GM10266 (cell line): ENCODE data around the gene ANKRD63.

ENCODE experiments used
- DNase-seq: peaks from one replicate; pipeline ENCODE4 v3.0.0; 2012; ENCODE audit errors: extremely low spot score
- TF ChIP-seq, protein P1 (sequence below): IDR thresholded peaks from 2 replicates; pipeline ENCODE4 v1.5.1; 2012; ENCODE audit warnings: mild to moderate bottlenecking, low read depth; ENCODE audit not compliant: control insufficient read depth, insufficient read depth; ENCODE audit errors: missing control alignments

The ANKRD63 gene

GRCh38 chr15:40266828-40267304 is 16.0 kb downstream of the ANKRD63 start:
- no peak for DNase-seq
- TF ChIP-seq, protein P1, sequence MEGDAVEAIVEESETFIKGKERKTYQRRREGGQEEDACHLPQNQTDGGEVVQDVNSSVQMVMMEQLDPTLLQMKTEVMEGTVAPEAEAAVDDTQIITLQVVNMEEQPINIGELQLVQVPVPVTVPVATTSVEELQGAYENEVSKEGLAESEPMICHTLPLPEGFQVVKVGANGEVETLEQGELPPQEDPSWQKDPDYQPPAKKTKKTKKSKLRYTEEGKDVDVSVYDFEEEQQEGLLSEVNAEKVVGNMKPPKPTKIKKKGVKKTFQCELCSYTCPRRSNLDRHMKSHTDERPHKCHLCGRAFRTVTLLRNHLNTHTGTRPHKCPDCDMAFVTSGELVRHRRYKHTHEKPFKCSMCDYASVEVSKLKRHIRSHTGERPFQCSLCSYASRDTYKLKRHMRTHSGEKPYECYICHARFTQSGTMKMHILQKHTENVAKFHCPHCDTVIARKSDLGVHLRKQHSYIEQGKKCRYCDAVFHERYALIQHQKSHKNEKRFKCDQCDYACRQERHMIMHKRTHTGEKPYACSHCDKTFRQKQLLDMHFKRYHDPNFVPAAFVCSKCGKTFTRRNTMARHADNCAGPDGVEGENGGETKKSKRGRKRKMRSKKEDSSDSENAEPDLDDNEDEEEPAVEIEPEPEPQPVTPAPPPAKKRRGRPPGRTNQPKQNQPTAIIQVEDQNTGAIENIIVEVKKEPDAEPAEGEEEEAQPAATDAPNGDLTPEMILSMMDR: no peak

GRCh38 chr15:40265875-40266274 is 17.0 kb downstream of the ANKRD63 start:
- DNase-seq: no peak
- TF ChIP-seq, protein P1: no peak

DNA sequence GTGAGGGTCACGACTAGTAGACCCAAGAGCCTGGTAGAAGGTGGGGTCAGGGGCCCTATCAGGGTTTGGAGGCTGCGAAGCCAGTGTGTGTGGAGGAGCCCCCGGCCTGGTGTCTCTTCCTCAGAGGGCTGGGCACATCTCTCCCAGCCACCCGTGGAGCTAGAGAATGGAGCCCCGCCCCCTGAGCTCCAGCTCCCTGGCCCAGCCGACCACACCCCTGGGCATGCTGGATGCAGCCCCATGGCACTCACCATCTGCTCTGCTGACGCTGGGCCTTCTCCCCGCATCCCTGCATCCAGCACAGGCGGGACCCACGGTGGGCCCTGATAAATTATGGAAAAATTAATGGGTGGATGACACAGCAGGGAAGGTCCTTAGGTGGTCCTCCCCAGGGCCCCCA is 17.5 kb downstream of the ANKRD63 start:
- DNase-seq: no peak
- TF ChIP-seq, protein P1: no peak

- TF ChIP-seq, protein P1: no peak
- no peak for DNase-seq
Measured at GRCh38 chr15:40264321-40265153, 18.3 kb downstream of the ANKRD63 start.

DNA sequence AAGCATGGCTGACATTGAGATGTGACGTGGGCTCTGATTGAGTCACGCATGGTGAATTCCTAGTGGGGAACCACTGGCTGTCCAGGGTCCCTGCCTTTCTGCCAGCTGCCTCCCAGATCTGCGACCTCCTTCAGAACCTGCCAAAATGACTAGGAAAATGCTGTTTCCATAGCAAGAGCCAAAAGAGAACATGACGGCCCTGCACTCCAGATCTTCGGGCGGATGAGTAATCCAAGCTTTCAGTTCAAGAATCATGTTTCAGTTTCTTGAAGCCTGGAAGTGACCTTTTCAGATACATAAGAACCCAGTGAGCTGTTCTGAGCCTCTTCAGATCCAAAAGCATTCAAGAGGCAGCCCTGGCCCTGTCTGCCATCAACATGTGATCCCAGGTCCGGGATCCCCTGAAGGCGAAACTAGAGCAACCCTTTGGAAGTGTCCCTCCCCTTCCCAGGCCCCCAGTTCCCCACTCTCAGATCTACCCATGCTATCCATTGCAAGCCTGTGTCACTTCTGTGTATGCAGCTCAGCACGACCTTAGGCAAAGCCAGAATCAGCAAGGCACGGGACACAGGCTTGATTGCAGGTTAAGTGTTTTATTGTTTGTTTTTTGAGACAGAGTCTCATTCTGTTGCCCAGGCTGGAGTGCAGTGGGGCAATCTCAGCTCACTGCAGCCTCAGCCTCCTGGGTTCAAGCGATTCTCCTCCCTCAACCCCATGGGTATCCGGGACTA is 19.7 kb downstream of the ANKRD63 start:
- TF ChIP-seq, protein P1: no peak
- DNase-seq: no peak

- TF ChIP-seq, protein P1: no peak
- DNase-seq: no peak
Measured at GRCh38 chr15:40259021-40259420, 23.8 kb downstream of the ANKRD63 start.

DNA sequence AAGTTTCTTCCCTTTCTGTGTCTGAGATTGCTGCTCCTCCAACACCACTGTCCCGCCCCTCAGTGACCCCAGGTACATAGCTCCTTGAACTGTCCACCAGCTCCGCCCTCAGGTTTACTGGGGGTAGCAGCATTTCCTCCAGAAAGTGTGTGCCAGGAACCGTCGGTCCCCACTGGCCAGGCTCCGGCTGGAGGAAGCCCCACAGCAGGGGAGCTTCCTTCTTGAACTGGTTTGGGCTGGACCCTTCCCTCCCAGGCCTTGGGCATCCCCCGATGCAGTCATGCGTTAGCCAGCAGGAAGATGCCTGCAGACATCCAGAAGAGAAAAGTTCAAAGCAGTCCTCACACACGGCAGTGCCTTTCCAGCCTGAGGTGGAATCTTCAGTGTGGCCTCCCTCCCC is 24.3 kb downstream of the ANKRD63 start:
- no peak for DNase-seq
- TF ChIP-seq, protein P1: no peak
